NCI-H2081 treated with DMSO at 0.1 percent for 48 hours (cell line): ENCODE results near the gene CD22.
"Not testable (repeated sequence)": the region's sequence is repeated elsewhere in the genome, so short reads cannot be mapped to it uniquely, and the experiment has no call there.

Experiments
- DNase-seq: peaks from one replicate; lab custom pipeline; 2025; lab: John Stamatoyannopoulos, UW

Gene CD22

GRCh38 chr19:35328851-35329285 is at the start of gene CD22:
Gene CD22, plus strand, starts transcription at chr19:35329187. Its CDS starts 2,854 bp downstream, at chr19:35332041.
- DNase-seq, result no peak

GRCh38 chr19:35279374-35279773 is 49.6 kb upstream of the CD22 start:
- no peak for DNase-seq

DNA sequence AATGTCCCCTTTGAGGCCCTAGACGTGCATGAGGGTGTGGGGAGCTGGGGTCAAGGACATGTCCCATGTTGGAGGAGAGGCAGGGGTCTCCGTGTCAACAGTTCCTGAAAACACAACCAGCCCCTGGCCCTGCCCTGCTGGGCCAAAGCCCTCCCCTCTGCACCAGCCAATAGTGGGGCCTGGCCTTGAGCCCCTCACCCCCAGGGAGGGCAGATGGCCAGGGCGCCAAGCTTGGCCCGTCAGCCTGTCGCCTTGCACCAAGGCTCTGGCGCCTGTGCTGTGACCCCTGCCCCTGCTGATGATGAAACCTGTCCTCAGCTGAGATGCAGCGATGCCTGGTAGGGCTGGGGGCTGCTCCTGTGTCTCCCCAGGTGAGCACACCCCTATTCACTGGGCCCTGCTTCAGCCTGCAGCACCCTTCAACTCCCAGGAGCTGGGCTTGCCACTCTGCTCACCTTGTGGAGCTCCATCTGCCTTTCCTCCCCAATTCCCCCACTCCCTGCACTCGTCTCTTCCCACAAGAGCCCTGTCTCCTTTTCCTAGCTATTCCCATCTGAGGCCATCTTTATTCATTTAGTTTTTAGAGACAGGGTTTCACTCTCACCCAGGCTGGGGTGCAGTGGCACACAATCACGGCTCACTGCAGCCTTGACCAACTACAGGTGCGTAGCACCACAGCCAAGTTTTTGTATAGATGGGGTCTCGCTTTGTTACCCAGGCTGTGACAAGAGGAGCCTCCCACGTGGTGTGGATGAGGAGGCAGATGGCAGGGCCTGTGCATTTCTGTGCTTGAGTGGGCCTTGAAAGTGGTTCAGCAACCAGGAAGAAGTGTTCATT is 48.8 kb upstream of the CD22 start:
- DNase-seq, result no peak

GRCh38 chr19:35281303-35281702 is 47.7 kb upstream of the CD22 start:
- no peak for DNase-seq

GRCh38 chr19:35284153-35285094 is 44.6 kb upstream of the CD22 start:
- DNase-seq, result no peak

- DNase-seq, result no peak
These were observed 43.9 kb upstream of the CD22 start for GRCh38 chr19:35285095-35285449.

GRCh38 chr19:35285465-35285864 is 43.5 kb upstream of the CD22 start:
- DNase-seq, result not testable (repeated sequence)

- DNase-seq, result not testable (repeated sequence)
These were observed 42.9 kb upstream of the CD22 start for GRCh38 chr19:35286101-35286500.

- no peak for DNase-seq
These were observed 41.3 kb upstream of the CD22 start for GRCh38 chr19:35287713-35288112.

DNA sequence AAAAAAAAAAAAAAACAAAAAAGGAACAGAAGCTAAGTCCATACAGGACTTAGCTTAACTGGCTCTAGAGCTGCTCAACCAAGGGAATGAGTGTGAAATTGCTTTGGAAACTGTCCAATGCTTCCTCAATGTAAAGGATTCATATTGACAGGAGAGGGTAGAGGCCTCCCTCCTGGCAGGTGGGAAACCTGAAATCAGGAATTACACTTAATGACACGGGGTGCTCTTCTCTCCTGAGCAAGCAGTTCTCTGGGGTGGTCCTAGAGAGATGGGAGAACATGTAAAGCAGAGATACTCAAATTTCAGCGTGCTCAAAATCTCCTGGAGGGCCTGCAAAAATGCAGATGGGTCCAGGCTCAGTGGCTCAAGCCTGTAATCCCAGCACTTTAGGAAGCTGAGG is 40.7 kb upstream of the CD22 start:
- no peak for DNase-seq

DNA sequence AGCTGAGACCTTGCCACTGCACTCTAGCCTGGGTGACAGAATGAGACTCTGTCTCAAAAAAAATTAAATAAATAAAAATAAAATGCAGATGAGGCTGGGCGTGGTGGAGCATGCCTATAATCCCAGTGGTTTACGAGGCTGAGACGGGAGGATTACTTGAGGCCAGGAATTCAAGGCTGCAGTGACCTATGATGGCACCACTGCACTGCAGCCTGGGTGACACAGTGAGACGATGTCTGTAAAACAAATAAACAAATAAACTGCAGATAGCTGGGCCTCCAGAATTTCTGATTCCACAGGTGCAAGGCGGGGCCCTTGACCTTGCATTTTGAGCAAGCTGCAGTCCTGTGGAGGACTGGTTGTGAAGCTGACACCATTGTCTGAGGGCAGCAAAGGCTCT is 40.1 kb upstream of the CD22 start:
- DNase-seq, result no peak

DNA sequence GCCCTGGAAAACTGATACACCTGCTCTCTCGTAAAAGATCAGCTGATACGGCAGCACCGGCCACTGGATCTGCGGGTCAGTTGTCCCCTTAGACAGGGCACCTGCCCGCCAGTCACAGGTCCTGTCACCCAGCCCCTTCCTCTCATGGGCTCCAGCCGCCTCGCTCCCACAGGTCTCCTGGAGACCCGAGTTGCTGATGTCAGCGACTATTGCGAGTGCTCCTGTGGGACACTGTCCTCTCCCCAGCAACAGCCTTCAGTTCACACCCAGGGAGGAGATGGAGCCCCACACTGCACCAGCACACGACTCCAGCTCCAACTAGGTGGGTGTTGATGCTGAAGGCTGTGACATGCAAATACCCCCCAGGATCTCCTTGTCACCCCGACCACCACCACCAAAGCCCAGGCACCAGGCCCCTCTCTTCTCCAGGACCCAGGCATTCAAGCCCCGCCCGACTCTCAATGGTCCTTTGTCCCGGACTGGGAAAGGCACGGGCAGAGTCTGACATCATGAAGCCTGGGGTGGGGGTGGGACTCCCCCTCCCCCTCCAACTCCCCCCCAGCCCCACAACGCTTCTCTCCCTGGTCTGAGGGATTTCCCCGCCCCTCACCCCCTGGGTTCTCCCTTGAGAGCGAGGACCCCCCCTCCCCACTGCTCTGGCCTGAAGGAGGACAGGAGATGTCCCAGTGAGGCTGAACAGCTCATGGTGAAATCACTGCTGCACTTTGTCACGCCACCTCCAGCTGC is 38.4 kb upstream of the CD22 start:
- DNase-seq, result no peak

DNA sequence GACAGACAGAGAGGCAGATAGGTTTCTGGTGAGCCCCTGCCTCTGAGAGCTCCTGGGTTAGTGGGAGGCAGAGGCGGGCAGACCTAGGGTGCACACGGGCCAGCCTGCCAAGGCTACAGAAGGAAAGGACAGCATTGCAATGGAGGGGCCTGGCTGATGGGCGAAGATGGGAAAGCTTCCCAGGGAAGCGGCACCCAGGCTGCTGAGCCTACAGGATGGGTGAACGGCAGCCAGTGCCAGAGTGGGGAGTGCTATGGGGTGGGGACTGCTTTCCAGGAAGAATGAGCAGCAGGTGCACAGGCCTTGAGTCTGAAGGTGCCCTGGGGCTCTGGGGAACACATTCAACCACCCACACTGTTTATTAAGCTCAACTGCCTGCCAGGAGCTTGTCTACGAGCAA is 37.7 kb upstream of the CD22 start:
- no peak for DNase-seq

DNA sequence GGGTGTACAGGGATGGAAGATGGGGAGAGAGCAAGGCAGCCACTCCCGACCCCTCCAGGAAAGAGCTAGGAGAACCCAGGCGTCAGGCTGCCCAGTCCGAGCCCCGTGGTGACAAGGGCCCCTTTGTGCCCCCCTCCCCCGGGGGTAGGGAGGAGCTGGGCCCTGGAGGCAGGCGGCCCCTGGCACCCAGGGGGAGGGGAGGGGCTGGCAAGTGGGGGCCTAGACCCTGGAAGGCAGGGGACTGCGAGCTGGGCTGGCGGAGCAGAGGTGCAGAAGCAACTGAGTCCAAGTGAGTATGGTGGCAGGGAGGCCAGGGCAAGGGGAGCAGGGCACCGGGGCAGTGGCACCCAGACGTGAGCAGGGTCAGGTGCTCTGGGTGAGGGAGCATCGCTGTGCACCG is 37.1 kb upstream of the CD22 start, which contains the start of gene MAG:
Gene MAG (plus strand): TSS at position 246 of the 400 bp plus-strand sequence. CDS start 3,248 bp downstream, outside the sequence.
- DNase-seq, result no peak

DNA sequence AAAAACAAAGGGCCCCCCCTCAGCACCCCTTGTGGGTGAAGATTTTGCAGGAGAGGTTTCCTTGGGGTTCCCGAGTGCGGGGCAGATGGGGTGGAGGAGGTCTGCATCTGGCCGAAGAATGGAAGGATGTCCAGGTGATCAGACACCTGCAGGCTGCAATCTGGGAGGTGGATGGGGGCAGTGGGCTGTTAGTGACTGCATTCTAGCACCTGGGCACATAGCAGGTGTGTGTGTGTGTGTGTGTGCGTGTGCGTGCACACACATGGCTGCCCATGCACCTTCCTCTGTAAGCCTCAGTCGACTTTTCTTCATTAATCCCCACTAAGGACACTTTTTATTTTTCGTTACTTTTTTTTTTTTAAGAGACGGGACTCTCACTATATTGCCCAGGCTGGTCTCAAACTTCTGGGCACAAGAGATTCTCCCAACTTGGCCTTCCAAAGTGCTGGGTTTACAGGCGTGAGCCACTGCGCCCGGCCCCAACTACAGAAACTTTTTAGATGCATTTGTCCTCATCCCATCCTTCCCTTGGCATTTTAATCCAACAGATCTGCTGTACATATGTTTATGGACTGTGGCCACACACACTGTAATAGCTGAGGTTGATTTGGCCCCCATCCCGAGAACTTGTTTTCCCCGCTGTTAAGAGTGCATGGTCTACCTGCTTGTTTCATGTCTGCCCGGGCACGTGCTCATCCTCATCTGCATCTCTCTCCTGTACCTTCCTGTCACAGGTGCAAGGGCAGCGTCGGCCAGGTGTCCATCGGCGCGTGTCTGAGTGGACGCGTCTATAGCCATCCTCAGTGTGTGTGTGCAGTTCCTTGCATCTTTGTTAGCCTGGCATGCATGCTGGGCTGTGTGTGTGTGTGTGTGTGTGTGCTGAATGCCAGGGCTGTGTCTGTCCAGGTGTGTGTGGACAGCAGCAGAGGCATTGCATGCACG is 36.3 kb upstream of the CD22 start:
- DNase-seq, result no peak

DNA sequence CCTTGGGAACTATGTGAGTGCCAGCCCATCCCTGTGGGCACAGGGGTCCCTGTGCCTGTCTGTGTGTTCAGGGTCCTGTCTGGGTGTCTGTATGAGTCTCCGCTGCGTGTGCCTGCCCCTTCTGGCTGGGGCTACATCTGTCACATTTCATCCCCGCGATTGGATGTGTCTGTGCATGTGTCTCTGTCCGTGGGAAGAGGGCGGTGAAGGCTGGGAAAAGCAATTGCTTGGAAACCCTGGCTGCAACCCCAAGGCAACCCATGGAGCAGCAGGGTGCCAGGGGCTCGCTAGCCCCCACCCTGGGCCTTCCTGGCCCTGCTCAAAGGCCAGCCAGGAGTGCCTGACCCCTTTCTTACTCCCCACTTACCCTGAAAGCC is 35.6 kb upstream of the CD22 start:
- DNase-seq, result no peak

DNA sequence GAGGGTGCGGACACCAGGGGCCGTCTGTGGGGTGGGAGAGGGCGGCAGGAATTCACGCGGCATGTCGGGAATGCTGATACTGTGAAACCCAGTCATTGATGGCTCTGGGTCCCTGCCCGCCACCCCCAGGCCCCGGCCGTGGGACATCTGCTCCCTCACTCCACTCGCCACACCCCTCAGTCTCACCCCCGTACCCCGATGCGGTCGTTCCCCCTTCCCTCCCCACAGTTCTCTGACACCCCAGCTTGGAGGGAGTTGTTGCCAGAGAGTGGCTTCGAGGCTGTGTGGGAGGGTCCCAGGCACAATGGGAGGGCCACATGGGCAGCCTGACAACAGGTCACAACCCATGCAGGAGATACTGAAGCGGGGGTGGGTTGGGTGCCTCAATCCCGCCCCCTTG is 35.2 kb upstream of the CD22 start:
- DNase-seq, result no peak

DNA sequence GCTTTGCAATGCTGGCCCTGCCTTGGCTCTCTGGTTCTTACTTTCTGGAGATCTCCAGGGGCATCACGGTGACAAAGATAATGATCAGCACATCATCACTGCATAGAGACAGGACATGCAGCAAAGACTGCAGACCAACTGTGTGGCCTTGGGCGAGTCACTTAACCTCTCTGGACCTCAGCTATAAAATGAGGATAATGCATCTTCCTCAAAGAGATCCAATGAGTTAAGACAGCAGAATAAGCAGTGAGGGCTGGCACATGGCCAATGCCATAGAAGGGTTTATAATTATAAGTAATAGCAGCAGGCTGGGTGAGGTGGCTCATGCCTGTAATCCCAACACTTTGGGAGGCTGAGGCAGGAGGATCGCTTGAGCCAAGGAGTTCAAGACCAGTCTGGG is 34.7 kb upstream of the CD22 start:
- no peak for DNase-seq

DNA sequence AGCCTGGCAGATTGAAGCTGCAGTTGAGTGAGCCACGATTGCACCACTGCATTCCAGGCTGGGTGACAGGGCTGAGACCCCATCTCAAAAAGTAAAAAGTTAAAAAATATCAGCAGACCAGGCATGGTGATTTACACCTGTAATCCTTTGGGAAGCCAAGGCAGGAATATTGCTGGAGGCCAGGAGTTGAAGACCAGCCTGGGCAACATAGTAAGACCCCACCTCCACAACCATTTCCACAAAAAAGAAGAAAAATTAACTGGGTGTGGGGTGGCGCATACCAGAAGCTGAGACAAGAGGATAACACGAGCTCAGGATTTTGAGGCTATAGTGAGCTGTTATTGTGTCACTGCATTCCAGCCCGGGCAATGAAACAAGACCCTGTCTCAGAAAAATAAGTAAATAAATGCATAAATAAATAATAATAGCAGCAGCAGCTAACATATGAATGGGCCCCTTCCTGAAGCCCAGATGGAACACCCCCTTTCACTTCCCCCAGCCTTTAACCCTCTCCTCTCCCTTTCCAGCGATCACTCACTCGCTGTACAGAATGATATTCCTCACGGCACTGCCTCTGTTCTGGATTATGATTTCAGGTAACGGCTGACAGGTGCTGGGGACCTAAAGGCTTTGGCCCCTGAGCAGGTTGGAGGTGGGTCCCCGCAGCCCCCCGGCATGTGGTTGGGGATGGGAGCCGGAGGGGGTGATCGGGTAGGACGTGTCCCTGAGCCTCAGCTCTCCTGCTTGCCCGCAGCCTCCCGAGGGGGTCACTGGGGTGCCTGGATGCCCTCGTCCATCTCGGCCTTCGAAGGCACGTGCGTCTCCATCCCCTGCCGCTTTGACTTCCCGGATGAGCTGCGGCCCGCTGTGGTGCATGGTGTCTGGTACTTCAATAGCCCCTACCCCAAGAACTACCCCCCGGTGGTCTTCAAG is 33.9 kb upstream of the CD22 start:
- no peak for DNase-seq
